SK-N-SH (cell line): Measurements from ENCODE around the gene DRC3. TPM values are rescaled to one million over a fixed set of nuclear protein-coding genes. Genes with fewer than 3 reads are reported as not detected.
A peak's percentile ranks its signal among the peaks of the same experiment; 100 is the strongest.

Experiments used
- CTCF ChIA-PET: fragments of 300-600, 350-600 bp; formaldehyde crosslinking; extraction: SDS; loops from one replicate; lab custom pipeline; 2021; lab: Yijun Ruan, JAX
- POLR2A ChIA-PET: fragments of 350-600 bp; sonication (Branson Sonifier 250); formaldehyde crosslinking; extraction: SDS; loops from one replicate; lab custom pipeline; 2020; ENCODE audit warnings: antibody characterized with exemption, inconsistent platforms; lab: Yijun Ruan, JAX
- DNase-seq: peaks from one replicate; pipeline ENCODE4 v3.0.0; 2012
- H2AFZ ChIP-seq: fragments of 200-600 bp; sonication (generic); 2 replicates; pipeline ENCODE4 v1.8.1; 2016; ENCODE audit warnings: antibody characterized with exemption, mild to moderate bottlenecking, low read depth
- H3F3A ChIP-seq: fragments of 200-600 bp; sonication (generic); replicated peaks from 2 replicates; pipeline ENCODE3; 2016; ENCODE audit warnings: antibody characterized with exemption, mild to moderate bottlenecking; ENCODE audit not compliant: insufficient read depth
- H3K27ac ChIP-seq, 2 experiments: fragments of 200-500 bp in 1 of 2; fragments of 200-600 bp in 1 of 2; sonication (Bioruptor generic) in 1 of 2; sonication (generic), shearing (Covaris generic) in 1 of 2; 2 replicates each; pipeline versions ENCODE4 v1.5.1 to v1.6.1; 2014 to 2016; ENCODE audit warnings: low read depth in 2 of 2, inconsistent platforms in 1 of 2, low read length in 1 of 2, mild to moderate bottlenecking in 1 of 2, mixed read lengths in 1 of 2
- H3K27me3 ChIP-seq: fragments of 200-600 bp; sonication (generic), shearing (Covaris generic); 2 replicates; pipeline ENCODE4 v1.6.1; 2016; ENCODE audit warnings: mixed run types; ENCODE audit not compliant: insufficient read depth
- H3K36me3 ChIP-seq, 2 experiments: fragments of 200-500 bp in 1 of 2; fragments of 200-600 bp in 1 of 2; sonication (Bioruptor generic) in 1 of 2; sonication (generic) in 1 of 2; replicated peaks in 1 of 2; 2 replicates each; pipeline versions ENCODE3 to v1.5.1; 2014 to 2016; ENCODE audit warnings: low read length in 1 of 2, mild to moderate bottlenecking in 1 of 2; ENCODE audit not compliant: insufficient read depth in 2 of 2, control insufficient read depth in 1 of 2
- H3K4me1 ChIP-seq, 2 experiments: fragments of 200-500 bp in 1 of 2; fragments of 200-600 bp in 1 of 2; sonication (Bioruptor generic) in 1 of 2; sonication (generic), shearing (Covaris generic) in 1 of 2; 2 replicates each; pipeline versions ENCODE4 v1.5.1 to v1.6.1; 2014 to 2016; ENCODE audit warnings: low read depth in 1 of 2, low read length in 1 of 2, mixed run types in 1 of 2; ENCODE audit not compliant: insufficient read depth in 2 of 2, control insufficient read depth in 1 of 2
- H3K4me2 ChIP-seq: fragments of 200-600 bp; sonication (generic), shearing (Covaris generic); 2 replicates; pipeline ENCODE4 v1.6.1; 2017; ENCODE audit warnings: mixed run types
- H3K4me3 ChIP-seq, 2 experiments: fragments of 200-500 bp in 1 of 2; fragments of 200-600 bp in 1 of 2; sonication (Bioruptor generic) in 1 of 2; sonication (generic), shearing (Covaris generic) in 1 of 2; 2 replicates each; pipeline versions ENCODE4 v1.5.1 to v1.8.1; 2014 to 2016; ENCODE audit warnings: low read depth in 2 of 2, inconsistent platforms in 1 of 2, low read length in 1 of 2, mild to moderate bottlenecking in 1 of 2, mixed read lengths in 1 of 2, moderate library complexity in 1 of 2
- H3K79me2 ChIP-seq: fragments of 200-600 bp; sonication (generic); 2 replicates; pipeline ENCODE4 v1.8.1; 2017; ENCODE audit warnings: mild to moderate bottlenecking; ENCODE audit not compliant: insufficient read depth
- H3K9ac ChIP-seq: fragments of 200-600 bp; sonication (generic); 2 replicates; pipeline ENCODE4 v1.6.1; 2017; ENCODE audit warnings: mixed run types
- H3K9me2 ChIP-seq: fragments of 200-600 bp; sonication (generic); 2 replicates; pipeline ENCODE4 v1.6.1; 2017; ENCODE audit warnings: mixed run types
- H3K9me3 ChIP-seq: fragments of 200-600 bp; sonication (generic); 2 replicates; pipeline ENCODE4 v1.6.1; 2017; ENCODE audit warnings: mixed run types, mild to moderate bottlenecking, moderate library complexity
- H4K20me1 ChIP-seq: fragments of 200-600 bp; sonication (generic); 2 replicates; pipeline ENCODE4 v1.6.1; 2017; ENCODE audit warnings: mild to moderate bottlenecking, mixed run types; ENCODE audit not compliant: insufficient read depth
- CTCF ChIP-seq: fragments of 200-600 bp; sonication (generic); IDR thresholded peaks from 2 replicates; pipeline ENCODE4 v1.6.1; 2017; ENCODE audit warnings: antibody characterized with exemption, mild to moderate bottlenecking, moderate library complexity
- EP300 ChIP-seq, 2 experiments: IDR thresholded peaks; 2 replicates each; pipeline versions ENCODE4 v1.4.0 to v1.6.1; 2012; ENCODE audit warnings: borderline replicate concordance in 1 of 2, low read depth in 1 of 2, low read length in 1 of 2
- FOXJ3 ChIP-seq: sonication (generic); formaldehyde crosslinking; IDR thresholded peaks from 2 replicates; pipeline ENCODE4 v1.5.1; 2020; ENCODE audit warnings: mild to moderate bottlenecking, missing genetic modification reagents
- GABPA ChIP-seq: IDR thresholded peaks from 2 replicates; pipeline ENCODE4 v1.4.0; 2012; ENCODE audit warnings: low read depth, mild to moderate bottlenecking
- MXI1 ChIP-seq: IDR thresholded peaks from 2 replicates; pipeline ENCODE4 v1.6.1; 2012; ENCODE audit warnings: mild to moderate bottlenecking, low read depth, low read length, improper control_type of control experiment
- NFIC ChIP-seq: IDR thresholded peaks from 2 replicates; pipeline ENCODE4 v1.4.0; 2012; ENCODE audit warnings: borderline replicate concordance
- PBX3 ChIP-seq: IDR thresholded peaks from 2 replicates; pipeline ENCODE4; 2012
- POLR2AphosphoS5 ChIP-seq: IDR thresholded peaks from 2 replicates; pipeline ENCODE4 v1.6.1; 2012; ENCODE audit warnings: low read depth, low read length
- RAD21 ChIP-seq: IDR thresholded peaks from 2 replicates; pipeline ENCODE4 v1.6.1; 2012; ENCODE audit warnings: mild to moderate bottlenecking, low read length
- RFX5 ChIP-seq: IDR thresholded peaks from 2 replicates; pipeline ENCODE4 v1.6.1; 2012; ENCODE audit warnings: mild to moderate bottlenecking, improper control_type of control experiment, low read length
- SIN3A ChIP-seq: IDR thresholded peaks from 2 replicates; pipeline ENCODE4 v1.6.1; 2012; ENCODE audit warnings: low read depth, mild to moderate bottlenecking, low read length, moderate library complexity, borderline replicate concordance
- SMC3 ChIP-seq: IDR thresholded peaks from 2 replicates; pipeline ENCODE4 v1.6.1; 2012; ENCODE audit warnings: low read depth, low read length, improper control_type of control experiment
- USF2 ChIP-seq: fragments of 150-350 bp; IDR thresholded peaks from 2 replicates; pipeline ENCODE4 v1.6.1; 2017; ENCODE audit warnings: antibody characterized with exemption, low read length, low read depth, borderline replicate concordance
- YY1 ChIP-seq: IDR thresholded peaks from 2 replicates; pipeline ENCODE4 v1.4.0; 2012; ENCODE audit warnings: low read depth, mild to moderate bottlenecking
- WGBS: methylation state at CpG from one replicate; pipeline ENCODE4 v1.1.6; 2017; ENCODE audit warnings: low lambda C conversion rate; 5-methylcytosine and 5-hydroxymethylcytosine counted together
- polyA plus RNA-seq, 3 experiments: library from polyadenylated mRNA; depleted of rRNA; stranded (reverse); fragments of >200 nt; gene quantifications; 2 replicates each; pipeline ENCODE4 v1.2.3, GENCODE V29; 2012

DRC3 gene
- polyA plus RNA-seq, 1 of the 3 experiments (the other 2 are of a cell fraction), result 3.6 TPM

GRCh38 chr17:17951524-17951923, 21.1 kb upstream of the DRC3 start:
- Histone ChIP-seq H3K79me2 (peaks cover 91% of the 10 kb centered on the region), H3K9me3 (no peaks in the 10 kb centered on the region), H2AFZ (no peak overlapping the region), H4K20me1 (no peaks in the 10 kb centered on the region), H3K9ac (peak overlapping the region; percentile 50; the same call in 1 of the 2 replicates), H3K4me2 (peak overlapping the region; percentile 14), H3F3A (peaks cover 44% of the 10 kb centered on the region), H3K27ac (peak overlapping the region; percentile 81 to 88), H3K4me1 (peaks cover 23 to 47% of the 10 kb centered on the region in 2 experiments), H3K9me2 (no peaks in the 10 kb centered on the region), H3K4me3 (0 out of 4 replicates have a peak overlapping the region, but pooled peaks of 1 of the 2 experiments have one; percentile 5), H3K36me3 (peaks cover 0 to 12% of the 10 kb centered on the region in 2 experiments), H3K27me3 (no peaks in the 10 kb centered on the region)
- TF ChIP-seq USF2 (no peak), GABPA (no peak), RFX5 (no peak), CTCF (no peak), RAD21 (no peak), MXI1 (no peak), YY1 (no peak), EP300 (IDR thresholded peaks at IDR 0.05; ENCODE audit: borderline replicate concordance in 1 of 2, low read depth in 1 of 2, low read length in 1 of 2) (no peak), FOXJ3 (CRISPR knock-in tag) (no peak)
- no peak for DNase-seq
- POLR2A ChIA-PET, result no interaction called here
- CTCF ChIA-PET, result interaction anchor here (1.0 to 1.6 kb wide), 3 partner anchors 13 to 82 kb away, joined by 3 to 4 read pairs (median 4); no protein-coding TSS in a partner anchor
- 60% methylated on average over 5 of the region's 5 CpGs for WGBS

- H3K4me1 ChIP-seq, result peaks cover 23 to 44% of the 10 kb centered on the region in 2 experiments
- POLR2A ChIA-PET, result interaction anchor here (0.6 kb wide), 1 partner anchor 119 kb away, joined by 3 read pairs; no protein-coding TSS in a partner anchor
- 97% methylated on average over 3 of the region's 3 CpGs for WGBS
Observed at GRCh38 chr17:17952691-17953090, 20.0 kb upstream of the DRC3 start.

More at GRCh38 chr17:17952691-17953090, 20.0 kb upstream of the DRC3 start:
- Histone ChIP-seq H2AFZ (no peak overlapping the region), H3K27ac (peak overlapping the region; percentile 3 to 88; a peak in 3 of 4 replicates), H3K9ac (peak overlapping the region; percentile 50; the same call in 1 of the 2 replicates), H3K4me2 (peak overlapping the region; percentile 14; the same call in 1 of the 2 replicates), H3K4me3 (no peak overlapping the region), H3F3A (peaks cover 43% of the 10 kb centered on the region), H3K9me2 (no peaks in the 10 kb centered on the region), H4K20me1 (no peaks in the 10 kb centered on the region), H3K27me3 (no peaks in the 10 kb centered on the region), H3K79me2 (peaks cover 91% of the 10 kb centered on the region), H3K9me3 (no peaks in the 10 kb centered on the region), H3K36me3 (peaks cover 0 to 12% of the 10 kb centered on the region in 2 experiments)
- CTCF ChIA-PET, result interaction anchor here (1.5 to 1.6 kb wide), 3 partner anchors 9 to 62 kb away, joined by 3 to 4 read pairs (median 4); no protein-coding TSS in a partner anchor
- TF ChIP-seq POLR2AphosphoS5 (no peak), SMC3 (no peak), GABPA (no peak), PBX3 (no peak), SIN3A (no peak), NFIC (no peak), RFX5 (no peak)
- no peak for DNase-seq
